Measurements from ENCODE around the gene EPHA3.

GRCh38 chr3:89467898-89468363 is 360.5 kb downstream of the EPHA3 start:
- TF ChIP-seq CTCF (conservative IDR thresholded peaks at IDR 0.05), result no peak
- no peak for TF ChIP-seq ZFX (IDR thresholded peaks at IDR 0.05)

Measured in C4-2B (cell line).